GM12878 (cell line): ENCODE measurements around the gene ZYX. TPM values are rescaled to one million over a fixed set of nuclear protein-coding genes. Genes with fewer than 3 reads are reported as not detected.

Experiments used
- ATAC-seq: fragments of 200-7000 bp; cut with Tn5 transposase; 3 replicates; pipeline ENCODE4 v1.9.1; 2020; ENCODE audit warnings: mild to moderate bottlenecking, moderate library complexity
- BruUV-seq: library from RNA; stranded (reverse); fragments of 400-500 nt; replicated peaks from 2 replicates; lab custom pipeline; 2021; lab: Mats Ljungman, UMichigan
- CTCF ChIA-PET: fragments of 300-600 bp; sonication (Branson Sonifier 250); formaldehyde crosslinking; extraction: SDS; loops from one replicate; lab custom pipeline; 2021; ENCODE audit warnings: inconsistent platforms; lab: Yijun Ruan, JAX
- POLR2A ChIA-PET: fragments of 350-600 bp; formaldehyde crosslinking; extraction: SDS; loops from one replicate; lab custom pipeline; 2021; ENCODE audit warnings: inconsistent platforms; lab: Charles Lee
- RAD21 ChIA-PET: fragments of 300-600 bp; sonication (Branson Sonifier 250); formaldehyde crosslinking; loops from one replicate; lab custom pipeline; 2023; ENCODE audit warnings: antibody characterized with exemption; ENCODE audit not compliant: unreplicated experiment; lab: Charles Lee
- SMC1A ChIA-PET: fragments of 300-600 bp; sonication (Branson Sonifier 250); formaldehyde crosslinking; loops from one replicate; lab custom pipeline; 2023; ENCODE audit not compliant: unreplicated experiment, uncharacterized antibody; lab: Charles Lee
- DNase-seq: peaks from one replicate; pipeline ENCODE4 v3.0.0-alpha.2; 2011; ENCODE audit warnings: low read depth, low spot score
- FAIRE-seq: peaks from 3 replicates; lab custom pipeline; 2011; peaks lifted over from hg19 to GRCh38; lab: Jason Lieb, UNC
- H2AFZ ChIP-seq: 2 replicates; pipeline ENCODE4 v1.6.0; 2011; ENCODE audit warnings: low read depth, low read length, control low read depth; ENCODE audit not compliant: control insufficient read depth
- H3K27ac ChIP-seq: 2 replicates; pipeline ENCODE4 v1.5.1; 2011; ENCODE audit warnings: control low read depth; ENCODE audit not compliant: control insufficient read depth, insufficient read depth
- H3K27me3 ChIP-seq, 2 experiments: replicated peaks in 1 of 2; 2 replicates each; pipeline versions ENCODE4 v1.6.0 to v1.6.1; 2011; ENCODE audit warnings: low read length in 1 of 2; ENCODE audit not compliant: control insufficient read depth in 2 of 2, insufficient read depth in 2 of 2
- H3K36me3 ChIP-seq, 2 experiments: 2 replicates each; pipeline ENCODE4 v1.5.1; 2011; ENCODE audit warnings: low read length in 1 of 2; ENCODE audit not compliant: control insufficient read depth in 2 of 2, insufficient read depth in 2 of 2
- H3K4me1 ChIP-seq: 2 replicates; pipeline ENCODE4 v1.6.1; 2011; ENCODE audit warnings: mild to moderate bottlenecking, low read length, moderate library complexity, mixed read lengths; ENCODE audit not compliant: control insufficient read depth, insufficient read depth
- H3K4me2 ChIP-seq: 2 replicates; pipeline ENCODE4 v1.6.0; 2011; ENCODE audit warnings: control low read depth; ENCODE audit not compliant: control insufficient read depth, insufficient read depth
- H3K4me3 ChIP-seq: fragments of 200-600 bp; sonication (generic); 2 replicates; pipeline ENCODE4 v1.5.1; 2016
- H3K79me2 ChIP-seq: 2 replicates; pipeline ENCODE4 v1.6.0; 2011; ENCODE audit warnings: low read length; ENCODE audit not compliant: control insufficient read depth, insufficient read depth
- H3K9ac ChIP-seq: 2 replicates; pipeline ENCODE4 v1.8.0; 2011; ENCODE audit warnings: low read length, control low read depth, mixed read lengths; ENCODE audit not compliant: control insufficient read depth, insufficient read depth
- H3K9me3 ChIP-seq: replicated peaks from 3 replicates; pipeline ENCODE4 v1.5.1; 2011; ENCODE audit warnings: mild to moderate bottlenecking, low read length; ENCODE audit not compliant: control insufficient read depth, insufficient read depth
- H4K20me1 ChIP-seq: 2 replicates; pipeline ENCODE4 v1.6.0; 2011; ENCODE audit not compliant: control insufficient read depth, insufficient read depth
- CBX5 ChIP-seq: sonication (generic); IDR thresholded peaks from 2 replicates; pipeline ENCODE4 v1.6.1; 2016; ENCODE audit warnings: low read depth, moderate library complexity, mild to moderate bottlenecking, inconsistent platforms
- FOXK2 ChIP-seq: fragments of 450-650 bp; IDR thresholded peaks from 2 replicates; pipeline ENCODE4 v1.6.1; 2017; ENCODE audit warnings: mild to moderate bottlenecking, moderate library complexity
- JUND ChIP-seq: IDR thresholded peaks from 2 replicates; pipeline ENCODE4 v1.6.1; 2012; ENCODE audit warnings: low read depth, mild to moderate bottlenecking, low read length, improper control_type of control experiment, moderate library complexity
- RAD21 ChIP-seq: IDR thresholded peaks from 2 replicates; pipeline ENCODE4 v1.6.1; 2011; ENCODE audit warnings: mild to moderate bottlenecking, low read depth, low read length, moderate library complexity; ENCODE audit not compliant: insufficient read depth
- RUNX3 ChIP-seq: IDR thresholded peaks from 2 replicates; pipeline ENCODE4 v1.6.1; 2012; ENCODE audit warnings: low read length, inconsistent platforms
- SIX5 ChIP-seq: IDR thresholded peaks from 2 replicates; pipeline ENCODE4 v1.6.1; 2011; ENCODE audit warnings: mild to moderate bottlenecking, low read depth, low read length, moderate library complexity; ENCODE audit not compliant: severe bottlenecking
- TAF1 ChIP-seq: IDR thresholded peaks from 2 replicates; pipeline ENCODE4 v1.6.1; 2011; ENCODE audit warnings: mild to moderate bottlenecking, low read depth, low read length, borderline replicate concordance
- TBL1XR1 ChIP-seq: IDR thresholded peaks from 2 replicates; pipeline ENCODE4 v1.6.1; 2012; ENCODE audit warnings: low read depth, low read length, improper control_type of control experiment
- WGBS: methylation state at CpG from one replicate; pipeline ENCODE4 v1.1.6; 2016; ENCODE audit warnings: low lambda C conversion rate; ENCODE audit not compliant: insufficient replicate concordance, insufficient coverage; ENCODE audit errors: missing lambda C conversion rate; 5-methylcytosine and 5-hydroxymethylcytosine counted together
- in situ Hi-C: fragments of 300-500 bp; cut with MboI; formaldehyde crosslinking; loops from 9 replicates; pipeline ENCODE4 v1.14.3; 2018; ENCODE audit warnings: mixed read lengths
- intact Hi-C: fragments of 100-400 bp; cut with micrococcal nuclease; formaldehyde crosslinking; loops from one replicate; pipeline ENCODE4 v1.14.2; 2022; ENCODE audit not compliant: unreplicated experiment
- polyA plus RNA-seq, 11 experiments: library from polyadenylated mRNA; depleted of rRNA in 4 of 11; unstranded in 6 of 11; stranded (reverse) in 5 of 11; fragments of >200 nt; fragmentation: Nextera tagmentation in 4 of 11; fragmentation: Illumina TruSeq in 1 of 11; extraction: Ambion mirVana in 4 of 11; extraction: Trizol in 1 of 11; gene quantifications; 1 replicate in 1 of 11; 2 replicates in 10 of 11; pipeline versions ENCODE4 v1.2.1 to v1.2.3, GENCODE V29; 2011 to 2016; ENCODE audit warnings: inconsistent platforms in 2 of 11, missing spikeins in 2 of 11, low read depth in 1 of 11
- total RNA-seq, 4 experiments: library from RNA; depleted of rRNA in 3 of 4; stranded (reverse); fragments of >200 nt in 3 of 4; fragmentation: Illumina TruSeq in 1 of 4; extraction: Trizol in 1 of 4; gene quantifications; 2 replicates each; pipeline versions ENCODE4 v1.2.1 to v1.2.3, GENCODE V29; 2013 to 2021
- TF ChIP-seq, protein P1 (sequence below): IDR thresholded peaks from 2 replicates; pipeline ENCODE4 v1.6.1; 2012; ENCODE audit warnings: improper control_type of control experiment, low read depth, low read length; ENCODE audit not compliant: insufficient replicate concordance
- TF ChIP-seq, protein P2 (sequence below): fragments of 450-650 bp; IDR thresholded peaks from 2 replicates; pipeline ENCODE4 v1.6.1; 2018; ENCODE audit warnings: borderline replicate concordance, mild to moderate bottlenecking; ENCODE audit not compliant: partially characterized antibody
- TF ChIP-seq, protein P3 (sequence below): IDR thresholded peaks from 2 replicates; pipeline ENCODE4 v1.6.1; 2011; ENCODE audit warnings: low read depth, low read length, improper control_type of control experiment, borderline replicate concordance
- TF ChIP-seq, protein P4 (sequence below): IDR thresholded peaks from 2 replicates; pipeline ENCODE4 v1.6.1; 2012; ENCODE audit warnings: mild to moderate bottlenecking, low read depth, low read length

ZYX gene
- total and polyA plus RNA-seq, 10 of the 15 experiments (the other 5 are each of a cell fraction or from before 2014, with no cell fraction given) = 2.1 to 100 (median 27.6) TPM

DNA sequence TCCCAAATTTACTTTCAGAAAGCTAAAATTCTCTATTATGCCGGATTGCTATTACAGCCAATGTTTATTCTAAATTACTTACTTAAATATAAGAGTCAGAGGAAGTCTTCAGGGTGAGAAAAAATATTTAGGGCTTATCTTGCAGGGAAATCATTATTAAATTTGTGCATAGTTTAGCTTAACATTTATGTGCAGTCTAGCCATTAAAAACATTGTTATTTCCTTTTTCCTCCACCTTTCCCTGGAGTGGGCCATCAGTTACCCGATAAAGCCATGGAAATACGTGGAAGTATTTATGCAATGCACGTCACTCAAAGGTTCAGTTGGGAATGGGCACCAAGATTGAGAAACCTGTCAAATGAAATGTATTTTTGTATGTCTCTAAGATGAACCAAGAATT, 52.6 kb downstream of the ZYX start:
- Histone ChIP-seq H3K4me2 (no peak overlapping the region), H3K79me2 (no peaks in the 10 kb centered on the region), H3K4me3 (no peak overlapping the region), H2AFZ (no peak overlapping the region), H3K27me3 (no peaks in the 10 kb centered on the region; a peak in 1 of 4 replicates), H3K4me1 (no peaks in the 10 kb centered on the region), H3K27ac (no peak overlapping the region), H3K9me3 (no peaks in the 10 kb centered on the region), H3K9ac (no peak overlapping the region), H4K20me1 (no peaks in the 10 kb centered on the region), H3K36me3 (no peaks in the 10 kb centered on the region)
- FAIRE-seq = no peak
- no peak for DNase-seq
- BruUV-seq = no TSS peak
- intact Hi-C loops = no loop called here
- RAD21 ChIA-PET = no interaction called here
- ATAC-seq = no peak
- in situ Hi-C loops = no loop called here
- SMC1A ChIA-PET = no interaction called here
- POLR2A ChIA-PET = no interaction called here
- WGBS = 0% methylated on average over 4 of the region's 4 CpGs
- CTCF ChIA-PET = interaction anchor here (1.3 kb wide), 1 partner anchor 18 kb away, joined by 3 read pairs; no protein-coding TSS in a partner anchor
- TF ChIP-seq JUND (no peak), FOXK2 (no peak), RAD21 (no peak), TAF1 (no peak), TBL1XR1 (no peak), SIX5 (no peak), RUNX3 (no peak), CBX5 (no peak)
- TF ChIP-seq, protein P1, sequence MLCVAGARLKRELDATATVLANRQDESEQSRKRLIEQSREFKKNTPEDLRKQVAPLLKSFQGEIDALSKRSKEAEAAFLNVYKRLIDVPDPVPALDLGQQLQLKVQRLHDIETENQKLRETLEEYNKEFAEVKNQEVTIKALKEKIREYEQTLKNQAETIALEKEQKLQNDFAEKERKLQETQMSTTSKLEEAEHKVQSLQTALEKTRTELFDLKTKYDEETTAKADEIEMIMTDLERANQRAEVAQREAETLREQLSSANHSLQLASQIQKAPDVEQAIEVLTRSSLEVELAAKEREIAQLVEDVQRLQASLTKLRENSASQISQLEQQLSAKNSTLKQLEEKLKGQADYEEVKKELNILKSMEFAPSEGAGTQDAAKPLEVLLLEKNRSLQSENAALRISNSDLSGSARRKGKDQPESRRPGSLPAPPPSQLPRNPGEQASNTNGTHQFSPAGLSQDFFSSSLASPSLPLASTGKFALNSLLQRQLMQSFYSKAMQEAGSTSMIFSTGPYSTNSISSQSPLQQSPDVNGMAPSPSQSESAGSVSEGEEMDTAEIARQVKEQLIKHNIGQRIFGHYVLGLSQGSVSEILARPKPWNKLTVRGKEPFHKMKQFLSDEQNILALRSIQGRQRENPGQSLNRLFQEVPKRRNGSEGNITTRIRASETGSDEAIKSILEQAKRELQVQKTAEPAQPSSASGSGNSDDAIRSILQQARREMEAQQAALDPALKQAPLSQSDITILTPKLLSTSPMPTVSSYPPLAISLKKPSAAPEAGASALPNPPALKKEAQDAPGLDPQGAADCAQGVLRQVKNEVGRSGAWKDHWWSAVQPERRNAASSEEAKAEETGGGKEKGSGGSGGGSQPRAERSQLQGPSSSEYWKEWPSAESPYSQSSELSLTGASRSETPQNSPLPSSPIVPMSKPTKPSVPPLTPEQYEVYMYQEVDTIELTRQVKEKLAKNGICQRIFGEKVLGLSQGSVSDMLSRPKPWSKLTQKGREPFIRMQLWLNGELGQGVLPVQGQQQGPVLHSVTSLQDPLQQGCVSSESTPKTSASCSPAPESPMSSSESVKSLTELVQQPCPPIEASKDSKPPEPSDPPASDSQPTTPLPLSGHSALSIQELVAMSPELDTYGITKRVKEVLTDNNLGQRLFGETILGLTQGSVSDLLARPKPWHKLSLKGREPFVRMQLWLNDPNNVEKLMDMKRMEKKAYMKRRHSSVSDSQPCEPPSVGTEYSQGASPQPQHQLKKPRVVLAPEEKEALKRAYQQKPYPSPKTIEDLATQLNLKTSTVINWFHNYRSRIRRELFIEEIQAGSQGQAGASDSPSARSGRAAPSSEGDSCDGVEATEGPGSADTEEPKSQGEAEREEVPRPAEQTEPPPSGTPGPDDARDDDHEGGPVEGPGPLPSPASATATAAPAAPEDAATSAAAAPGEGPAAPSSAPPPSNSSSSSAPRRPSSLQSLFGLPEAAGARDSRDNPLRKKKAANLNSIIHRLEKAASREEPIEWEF = no peak
- TF ChIP-seq, protein P2, sequence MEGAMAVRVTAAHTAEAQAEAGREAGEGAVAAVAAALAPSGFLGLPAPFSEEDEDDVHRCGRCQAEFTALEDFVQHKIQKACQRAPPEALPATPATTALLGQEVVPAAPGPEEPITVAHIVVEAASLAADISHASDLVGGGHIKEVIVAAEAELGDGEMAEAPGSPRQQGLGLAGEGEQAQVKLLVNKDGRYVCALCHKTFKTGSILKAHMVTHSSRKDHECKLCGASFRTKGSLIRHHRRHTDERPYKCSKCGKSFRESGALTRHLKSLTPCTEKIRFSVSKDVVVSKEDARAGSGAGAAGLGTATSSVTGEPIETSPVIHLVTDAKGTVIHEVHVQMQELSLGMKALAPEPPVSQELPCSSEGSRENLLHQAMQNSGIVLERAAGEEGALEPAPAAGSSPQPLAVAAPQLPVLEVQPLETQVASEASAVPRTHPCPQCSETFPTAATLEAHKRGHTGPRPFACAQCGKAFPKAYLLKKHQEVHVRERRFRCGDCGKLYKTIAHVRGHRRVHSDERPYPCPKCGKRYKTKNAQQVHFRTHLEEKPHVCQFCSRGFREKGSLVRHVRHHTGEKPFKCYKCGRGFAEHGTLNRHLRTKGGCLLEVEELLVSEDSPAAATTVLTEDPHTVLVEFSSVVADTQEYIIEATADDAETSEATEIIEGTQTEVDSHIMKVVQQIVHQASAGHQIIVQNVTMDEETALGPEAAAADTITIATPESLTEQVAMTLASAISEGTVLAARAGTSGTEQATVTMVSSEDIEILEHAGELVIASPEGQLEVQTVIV = no peak
- TF ChIP-seq, protein P3, sequence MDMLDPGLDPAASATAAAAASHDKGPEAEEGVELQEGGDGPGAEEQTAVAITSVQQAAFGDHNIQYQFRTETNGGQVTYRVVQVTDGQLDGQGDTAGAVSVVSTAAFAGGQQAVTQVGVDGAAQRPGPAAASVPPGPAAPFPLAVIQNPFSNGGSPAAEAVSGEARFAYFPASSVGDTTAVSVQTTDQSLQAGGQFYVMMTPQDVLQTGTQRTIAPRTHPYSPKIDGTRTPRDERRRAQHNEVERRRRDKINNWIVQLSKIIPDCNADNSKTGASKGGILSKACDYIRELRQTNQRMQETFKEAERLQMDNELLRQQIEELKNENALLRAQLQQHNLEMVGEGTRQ = no peak
- TF ChIP-seq, protein P4, sequence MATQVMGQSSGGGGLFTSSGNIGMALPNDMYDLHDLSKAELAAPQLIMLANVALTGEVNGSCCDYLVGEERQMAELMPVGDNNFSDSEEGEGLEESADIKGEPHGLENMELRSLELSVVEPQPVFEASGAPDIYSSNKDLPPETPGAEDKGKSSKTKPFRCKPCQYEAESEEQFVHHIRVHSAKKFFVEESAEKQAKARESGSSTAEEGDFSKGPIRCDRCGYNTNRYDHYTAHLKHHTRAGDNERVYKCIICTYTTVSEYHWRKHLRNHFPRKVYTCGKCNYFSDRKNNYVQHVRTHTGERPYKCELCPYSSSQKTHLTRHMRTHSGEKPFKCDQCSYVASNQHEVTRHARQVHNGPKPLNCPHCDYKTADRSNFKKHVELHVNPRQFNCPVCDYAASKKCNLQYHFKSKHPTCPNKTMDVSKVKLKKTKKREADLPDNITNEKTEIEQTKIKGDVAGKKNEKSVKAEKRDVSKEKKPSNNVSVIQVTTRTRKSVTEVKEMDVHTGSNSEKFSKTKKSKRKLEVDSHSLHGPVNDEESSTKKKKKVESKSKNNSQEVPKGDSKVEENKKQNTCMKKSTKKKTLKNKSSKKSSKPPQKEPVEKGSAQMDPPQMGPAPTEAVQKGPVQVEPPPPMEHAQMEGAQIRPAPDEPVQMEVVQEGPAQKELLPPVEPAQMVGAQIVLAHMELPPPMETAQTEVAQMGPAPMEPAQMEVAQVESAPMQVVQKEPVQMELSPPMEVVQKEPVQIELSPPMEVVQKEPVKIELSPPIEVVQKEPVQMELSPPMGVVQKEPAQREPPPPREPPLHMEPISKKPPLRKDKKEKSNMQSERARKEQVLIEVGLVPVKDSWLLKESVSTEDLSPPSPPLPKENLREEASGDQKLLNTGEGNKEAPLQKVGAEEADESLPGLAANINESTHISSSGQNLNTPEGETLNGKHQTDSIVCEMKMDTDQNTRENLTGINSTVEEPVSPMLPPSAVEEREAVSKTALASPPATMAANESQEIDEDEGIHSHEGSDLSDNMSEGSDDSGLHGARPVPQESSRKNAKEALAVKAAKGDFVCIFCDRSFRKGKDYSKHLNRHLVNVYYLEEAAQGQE = no peak
